Lower leg skin (tissue), 3 donors: ENCODE data around the gene NLN.
"Not testable (repeated sequence)": the region's sequence is repeated elsewhere in the genome, so short reads cannot be mapped to it uniquely, and the experiment has no call there.

Experiments used
- CTCF ChIP-seq, 3 donors: fragments of 450-650 bp; IDR thresholded peaks; one replicate each; pipeline ENCODE4 v1.5.1; 2016; ENCODE audit warnings: antibody characterized with exemption in 3 of 3, mild to moderate bottlenecking in 3 of 3, moderate library complexity in 2 of 3
- POLR2A ChIP-seq, 2 donors: fragments of 450-650 bp; IDR thresholded peaks; one replicate each; pipeline ENCODE4 v1.6.1; 2016 to 2017; ENCODE audit warnings: antibody characterized with exemption in 2 of 2, mild to moderate bottlenecking in 1 of 2, moderate library complexity in 1 of 2

GRCh38 chr5:65847019-65847418 is 125.0 kb downstream of the NLN start:
- TF ChIP-seq CTCF, POLR2A (IDR thresholded peaks at IDR 0.05): not testable (repeated sequence)
